Sigmoid colon (tissue), 7 donors: ENCODE data around the gene DND1. TPM values are rescaled to one million over a fixed set of nuclear protein-coding genes. Genes with fewer than 3 reads are reported as not detected.

ENCODE experiments used
- polyA plus RNA-seq, 3 donors: library from polyadenylated mRNA; stranded (reverse); fragments of 200-250 nt; gene quantifications; one replicate each; pipeline ENCODE4 v1.2.3, GENCODE V29; 2013
- small RNA-seq, 3 donors: library from RNA; depleted of rRNA; stranded (forward); fragments of <200 nt; gene quantifications; one replicate each; pipeline ENCODE3, GENCODE V24; 2016
- total RNA-seq, 4 donors: library from RNA; depleted of rRNA; stranded (reverse); fragments of >200 nt; gene quantifications; one replicate each; pipeline ENCODE4 v1.1.0, GENCODE V29; 2016
- donor health status: healthy with polysubstance abuse.
- donor health status: Bipolar disorder and iron deficiency.
- donor health status: healthy.

DND1 gene
- total and polyA plus RNA-seq, 7 donors = 0.36 to 2.4 (median 0.69) TPM; not detected in 2

Small RNAs within 50 kb of the gene (small RNA-seq; reads per million reads assigned to genes)
- gene VTRNA1-1 (52.8 to 64.1 (median 61.1) reads per million in 3 donors), gene VTRNA1-2 (0 to 2.5 (median 0.06) reads per million in 3 donors)

Other genes starting within 250 kb of the DND1 start
- gene EIF4EBP3, start 125.9 kb downstream of the DND1 start, total RNA-seq = 10 to 100 TPM in 2 of 4 donors, 1 to 10 TPM in 2; 6.5 to 21.0 (median 12.1) TPM
- 10 to 100 TPM; 37.2 to 60.7 (median 53.9) TPM for gene EIF4EBP3, start 125.9 kb downstream of the DND1 start, polyA plus RNA-seq
- 10 to 100 TPM; 17.8 to 30.5 (median 21.1) TPM for gene SRA1, start 116.1 kb downstream of the DND1 start, total RNA-seq
- gene SRA1, start 116.1 kb downstream of the DND1 start, polyA plus RNA-seq = 10 to 100 TPM; 32.7 to 48.3 (median 35.4) TPM
- gene APBB3, start 109.0 kb downstream of the DND1 start, total RNA-seq = 10 to 100 TPM; 13.5 to 25.9 (median 19.3) TPM
- 10 to 100 TPM in 1 of 3 donors, 1 to 10 TPM in 2; 4.2 to 27.9 (median 4.4) TPM for gene APBB3, start 109.0 kb downstream of the DND1 start, polyA plus RNA-seq
- gene SLC35A4, start 108.7 kb downstream of the DND1 start, total RNA-seq = 10 to 100 TPM; 14.2 to 19.7 (median 17.9) TPM
- gene SLC35A4, start 108.7 kb downstream of the DND1 start, polyA plus RNA-seq = 100 to 1,000 TPM in 1 of 3 donors, 10 to 100 TPM in 2; 60.1 to 101 (median 65.9) TPM
- 10 to 100 TPM; 20.8 to 96.9 (median 72.0) TPM for gene CD14, start 40.4 kb downstream of the DND1 start, total RNA-seq
- gene CD14, start 40.4 kb downstream of the DND1 start, polyA plus RNA-seq = 100 to 1,000 TPM in 1 of 3 donors, 10 to 100 TPM in 2; 42.7 to 178 (median 52.3) TPM
- gene TMCO6, start 34.1 kb downstream of the DND1 start, total RNA-seq = 10 to 100 TPM; 27.3 to 40.2 (median 35.6) TPM
- 10 to 100 TPM in 1 of 3 donors, 1 to 10 TPM in 2; 3.9 to 30.5 (median 5.4) TPM for gene TMCO6, start 34.1 kb downstream of the DND1 start, polyA plus RNA-seq
- gene NDUFA2, start 25.9 kb downstream of the DND1 start, total RNA-seq = 10 to 100 TPM; 48.7 to 90.3 (median 73.6) TPM
- gene NDUFA2, start 25.9 kb downstream of the DND1 start, polyA plus RNA-seq = 100 to 1,000 TPM; 189 to 360 (median 314) TPM
- 100 to 1,000 TPM; 120 to 146 (median 136) TPM for gene IK, start 25.7 kb downstream of the DND1 start, total RNA-seq
- 10 to 100 TPM; 70.3 to 79.4 (median 73.5) TPM for gene IK, start 25.7 kb downstream of the DND1 start, polyA plus RNA-seq
- gene WDR55, start 8.7 kb downstream of the DND1 start, total RNA-seq = 10 to 100 TPM; 13.2 to 18.0 (median 15.1) TPM
- 10 to 100 TPM; 19.2 to 35.0 (median 29.8) TPM for gene WDR55, start 8.7 kb downstream of the DND1 start, polyA plus RNA-seq
- 10 to 100 TPM; 35.2 to 54.2 (median 43.5) TPM for gene HARS1, start 17.8 kb upstream of the DND1 start, total RNA-seq
- gene HARS1, start 17.8 kb upstream of the DND1 start, polyA plus RNA-seq = 10 to 100 TPM; 35.4 to 60.2 (median 39.8) TPM
- gene HARS2, start 17.9 kb upstream of the DND1 start, total RNA-seq = 10 to 100 TPM; 18.2 to 19.4 (median 18.9) TPM
- gene HARS2, start 17.9 kb upstream of the DND1 start, polyA plus RNA-seq = 10 to 100 TPM; 26.4 to 34.7 (median 29.0) TPM
- 10 to 100 TPM; 28.0 to 46.0 (median 36.9) TPM for gene ZMAT2, start 26.9 kb upstream of the DND1 start, total RNA-seq
- 10 to 100 TPM; 74.5 to 97.9 (median 87.2) TPM for gene ZMAT2, start 26.9 kb upstream of the DND1 start, polyA plus RNA-seq
- not detected for gene PCDHA1, start 112.6 kb upstream of the DND1 start, total RNA-seq
- gene PCDHA1, start 112.6 kb upstream of the DND1 start, polyA plus RNA-seq = under 1 TPM in 1 of 3 donors, not detected in 2; 0.10 TPM
- under 1 TPM in 3 of 4 donors, not detected in 1; 0.28 to 0.68 (median 0.33) TPM for gene PCDHA2, start 121.3 kb upstream of the DND1 start, total RNA-seq
- under 1 TPM in 1 of 3 donors, not detected in 2; 0.07 TPM for gene PCDHA2, start 121.3 kb upstream of the DND1 start, polyA plus RNA-seq
- gene PCDHA3, start 127.5 kb upstream of the DND1 start, total RNA-seq = 1 to 10 TPM in 3 of 4 donors, under 1 TPM in 1; 0.68 to 1.2 (median 1.1) TPM
- gene PCDHA3, start 127.5 kb upstream of the DND1 start, polyA plus RNA-seq = under 1 TPM in 1 of 3 donors, not detected in 2; 0.17 TPM
- 1 to 10 TPM; 1.1 to 1.2 (median 1.1) TPM for gene PCDHA4, start 133.5 kb upstream of the DND1 start, total RNA-seq
- gene PCDHA4, start 133.5 kb upstream of the DND1 start, polyA plus RNA-seq = under 1 TPM in 1 of 3 donors, not detected in 2; 0.38 TPM
- gene PCDHA5, start 148.0 kb upstream of the DND1 start, total RNA-seq = 1 to 10 TPM in 1 of 4 donors, under 1 TPM in 3; 0.14 to 1.7 (median 0.43) TPM
- under 1 TPM in 1 of 3 donors, not detected in 2; 0.09 TPM for gene PCDHA5, start 148.0 kb upstream of the DND1 start, polyA plus RNA-seq
- 1 to 10 TPM in 2 of 4 donors, under 1 TPM in 2; 0.49 to 2.2 (median 0.90) TPM for gene PCDHA6, start 154.4 kb upstream of the DND1 start, total RNA-seq
- gene PCDHA6, start 154.4 kb upstream of the DND1 start, polyA plus RNA-seq = under 1 TPM in 1 of 3 donors, not detected in 2; 0.16 TPM
- under 1 TPM; 0.14 to 0.82 (median 0.46) TPM for gene PCDHA7, start 160.7 kb upstream of the DND1 start, total RNA-seq
- gene PCDHA7, start 160.7 kb upstream of the DND1 start, polyA plus RNA-seq = under 1 TPM in 1 of 3 donors, not detected in 2; 0.16 TPM
- gene PCDHA8, start 167.6 kb upstream of the DND1 start, total RNA-seq = under 1 TPM in 1 of 4 donors, not detected in 3; 0.49 TPM
- gene PCDHA8, start 167.6 kb upstream of the DND1 start, polyA plus RNA-seq = not detected
- 1 to 10 TPM in 1 of 4 donors, under 1 TPM in 3; 0.66 to 1.4 (median 0.70) TPM for gene PCDHA9, start 174.8 kb upstream of the DND1 start, total RNA-seq
- under 1 TPM in 1 of 3 donors, not detected in 2; 0.01 TPM for gene PCDHA9, start 174.8 kb upstream of the DND1 start, polyA plus RNA-seq
- 1 to 10 TPM in 1 of 4 donors, under 1 TPM in 3; 0.27 to 2.5 (median 0.69) TPM for gene PCDHA10, start 182.3 kb upstream of the DND1 start, total RNA-seq
- under 1 TPM in 1 of 3 donors, not detected in 2; 0.03 TPM for gene PCDHA10, start 182.3 kb upstream of the DND1 start, polyA plus RNA-seq
- under 1 TPM; 0.16 to 0.71 (median 0.48) TPM for gene PCDHA11, start 195.4 kb upstream of the DND1 start, total RNA-seq
- gene PCDHA11, start 195.4 kb upstream of the DND1 start, polyA plus RNA-seq = under 1 TPM in 1 of 3 donors, not detected in 2; 0.07 TPM
- gene PCDHA12, start 201.7 kb upstream of the DND1 start, total RNA-seq = under 1 TPM in 3 of 4 donors, not detected in 1; 0.49 to 0.71 (median 0.54) TPM
- under 1 TPM in 1 of 3 donors, not detected in 2; 0.06 TPM for gene PCDHA12, start 201.7 kb upstream of the DND1 start, polyA plus RNA-seq
- 1 to 10 TPM in 1 of 4 donors, under 1 TPM in 3; 0.36 to 1.4 (median 0.60) TPM for gene PCDHA13, start 208.5 kb upstream of the DND1 start, total RNA-seq
- gene PCDHA13, start 208.5 kb upstream of the DND1 start, polyA plus RNA-seq = under 1 TPM in 1 of 3 donors, not detected in 2; 0.10 TPM